Mesenchymal stem cell (in vitro differentiated cells and primary cell): ENCODE measurements around the gene CAMTA1.

Source experiments
- DNase-seq: peaks from one replicate; pipeline ENCODE4 v3.0.0-alpha.2; 2013
- H2AFZ ChIP-seq: one replicate; pipeline ENCODE4 v1.6.1; 2013; ENCODE audit warnings: low read depth, mild to moderate bottlenecking, control low read depth, inconsistent platforms, low read length, moderate library complexity
- H2AK5ac ChIP-seq: 2 replicates; pipeline ENCODE4 v1.6.1; 2013; ENCODE audit warnings: low read length, moderate library complexity, mild to moderate bottlenecking, inconsistent platforms; ENCODE audit not compliant: severe bottlenecking
- H2BK120ac ChIP-seq: one replicate; pipeline ENCODE4 v1.6.1; 2013; ENCODE audit warnings: low read depth, mild to moderate bottlenecking, inconsistent platforms, low read length, moderate library complexity
- H2BK12ac ChIP-seq, 2 experiments: one replicate each; pipeline ENCODE4 v1.6.1; 2013; ENCODE audit warnings: inconsistent platforms in 2 of 2, low read length in 2 of 2, mild to moderate bottlenecking in 2 of 2, moderate library complexity in 2 of 2, control low read depth in 1 of 2
- H2BK15ac ChIP-seq: one replicate; pipeline ENCODE4 v1.6.1; 2013; ENCODE audit warnings: mild to moderate bottlenecking, low read depth, inconsistent platforms; ENCODE audit not compliant: poor library complexity, severe bottlenecking
- H2BK5ac ChIP-seq: 2 replicates; pipeline ENCODE4 v1.6.1; 2013; ENCODE audit warnings: low read depth, mild to moderate bottlenecking, low read length, control low read depth, inconsistent platforms; ENCODE audit not compliant: poor library complexity, severe bottlenecking
- H3K14ac ChIP-seq, 2 experiments: one replicate each; pipeline ENCODE4 v1.6.1; 2013; ENCODE audit warnings: inconsistent platforms in 2 of 2, low read length in 2 of 2, control low read depth in 1 of 2, mild to moderate bottlenecking in 1 of 2, moderate library complexity in 1 of 2
- H3K18ac ChIP-seq, 2 experiments: one replicate each; pipeline ENCODE4 v1.6.1; 2013; ENCODE audit warnings: inconsistent platforms in 2 of 2, low read length in 2 of 2, control low read depth in 1 of 2, low read depth in 1 of 2, mild to moderate bottlenecking in 1 of 2
- H3K23ac ChIP-seq, 2 experiments: one replicate each; pipeline ENCODE4 v1.6.1; 2013; ENCODE audit warnings: inconsistent platforms in 2 of 2, low read length in 2 of 2, mild to moderate bottlenecking in 2 of 2, moderate library complexity in 2 of 2, control low read depth in 1 of 2
- H3K27ac ChIP-seq: 2 replicates; pipeline ENCODE4 v1.5.1; 2013; ENCODE audit warnings: mild to moderate bottlenecking, moderate library complexity, low read length, control low read depth, inconsistent platforms; ENCODE audit not compliant: poor library complexity, severe bottlenecking
- H3K27me3 ChIP-seq, 2 experiments: 2 replicates each; pipeline versions ENCODE4 v1.6.1 to v1.7.0; 2013; ENCODE audit warnings: low read length in 2 of 2, mild to moderate bottlenecking in 2 of 2, moderate library complexity in 2 of 2, control low read depth in 1 of 2, inconsistent platforms in 1 of 2; ENCODE audit not compliant: control insufficient read depth in 1 of 2, insufficient read depth in 1 of 2
- H3K36me3 ChIP-seq, 2 experiments: 2 replicates each; pipeline versions ENCODE4 v1.6.1 to v1.7.0; 2013; ENCODE audit warnings: low read length in 2 of 2, control low read depth in 1 of 2, inconsistent platforms in 1 of 2, low read depth in 1 of 2, mild to moderate bottlenecking in 1 of 2; ENCODE audit not compliant: insufficient read depth in 2 of 2, control insufficient read depth in 1 of 2
- H3K4ac ChIP-seq, 2 experiments: one replicate each; pipeline ENCODE4 v1.6.1; 2013; ENCODE audit warnings: inconsistent platforms in 2 of 2, low read length in 2 of 2, mild to moderate bottlenecking in 2 of 2, moderate library complexity in 2 of 2, control low read depth in 1 of 2, low read depth in 1 of 2
- H3K4me1 ChIP-seq: 2 replicates; pipeline ENCODE4 v1.6.1; 2013; ENCODE audit warnings: low read depth, low read length, control low read depth; ENCODE audit not compliant: control insufficient read depth, insufficient read depth
- H3K4me2 ChIP-seq: 2 replicates; pipeline ENCODE4 v1.6.1; 2013; ENCODE audit warnings: low read length, mild to moderate bottlenecking, inconsistent platforms; ENCODE audit not compliant: poor library complexity, severe bottlenecking
- H3K4me3 ChIP-seq, 2 experiments: 2 replicates each; pipeline versions ENCODE4 v1.5.1 to v1.7.0; 2013; ENCODE audit warnings: low read length in 2 of 2, mild to moderate bottlenecking in 2 of 2, control low read depth in 1 of 2, low read depth in 1 of 2; ENCODE audit not compliant: insufficient read depth in 1 of 2
- H3K79me1 ChIP-seq: replicated peaks from 2 replicates; pipeline ENCODE4 v1.6.1; 2013; ENCODE audit warnings: mild to moderate bottlenecking, control low read depth, low read length, inconsistent platforms; ENCODE audit not compliant: poor library complexity, severe bottlenecking
- H3K9ac ChIP-seq: 2 replicates; pipeline ENCODE4 v1.7.0; 2013; ENCODE audit warnings: mild to moderate bottlenecking, low read length, moderate library complexity
- H3K9me3 ChIP-seq: 2 replicates; pipeline ENCODE4 v1.7.0; 2013; ENCODE audit warnings: mild to moderate bottlenecking, low read length; ENCODE audit not compliant: control insufficient read depth
- H4K8ac ChIP-seq: one replicate; pipeline ENCODE4 v1.6.1; 2013; ENCODE audit warnings: inconsistent platforms, mild to moderate bottlenecking, low read length, moderate library complexity
- H4K91ac ChIP-seq: one replicate; pipeline ENCODE4 v1.6.1; 2013; ENCODE audit warnings: mild to moderate bottlenecking, low read length, inconsistent platforms
- WGBS: methylation state at CpG from one replicate; pipeline ENCODE4 v1.1.7; 2013; ENCODE audit warnings: mixed read lengths; 5-methylcytosine and 5-hydroxymethylcytosine counted together

CAMTA1 gene

DNA sequence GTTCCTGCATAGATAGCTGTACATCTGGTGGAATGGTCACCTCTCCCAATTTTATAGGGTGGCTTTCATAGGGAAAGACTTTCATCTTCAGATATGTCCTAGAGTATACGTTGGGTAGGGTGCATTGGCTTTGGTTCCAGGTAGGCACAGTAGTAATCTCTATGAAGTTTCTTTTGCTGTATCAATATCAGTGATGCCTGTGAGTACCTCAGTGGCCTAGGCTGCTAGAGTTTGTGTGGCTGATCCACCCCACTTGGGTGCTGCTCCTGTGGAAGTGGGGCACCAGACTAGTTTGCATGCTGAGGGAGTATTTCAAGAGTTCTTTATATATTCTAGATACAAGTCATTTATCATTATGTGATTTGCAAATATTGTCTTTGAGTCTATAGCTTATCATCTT, 615.3 kb downstream of the CAMTA1 start:
- H3K27me3 ChIP-seq, result no peaks in the 10 kb centered on the region
- peak overlapping the region; percentile 68 for H4K91ac ChIP-seq
- H3K4me1 ChIP-seq, result peaks cover 14% of the 10 kb centered on the region
- no peak overlapping the region for H3K27ac ChIP-seq
- no peak overlapping the region for H2BK120ac ChIP-seq
- H3K4me2 ChIP-seq, result no peak overlapping the region
- no peak overlapping the region for H3K14ac ChIP-seq
- no peaks in the 10 kb centered on the region for H3K36me3 ChIP-seq
- H3K23ac ChIP-seq, result no peak overlapping the region
- no peak overlapping the region for H2BK15ac ChIP-seq
- H2BK12ac ChIP-seq, result no peak overlapping the region
- no peak overlapping the region for H3K18ac ChIP-seq
- peaks cover 26% of the 10 kb centered on the region for H3K9me3 ChIP-seq
- H2AFZ ChIP-seq, result no peak overlapping the region
- no peak overlapping the region for H3K4me3 ChIP-seq
- H2BK5ac ChIP-seq, result peak overlapping the region; percentile 24
- no peak overlapping the region for H3K9ac ChIP-seq
- no peak for DNase-seq
- H3K4ac ChIP-seq, result no peak overlapping the region
- WGBS, result 97% methylated on average over 1 of the region's 1 CpG
- peak overlapping the region; percentile 70 for H2AK5ac ChIP-seq
- H4K8ac ChIP-seq, result no peak overlapping the region
- H3K79me1 ChIP-seq, result no peaks in the 10 kb centered on the region

DNA sequence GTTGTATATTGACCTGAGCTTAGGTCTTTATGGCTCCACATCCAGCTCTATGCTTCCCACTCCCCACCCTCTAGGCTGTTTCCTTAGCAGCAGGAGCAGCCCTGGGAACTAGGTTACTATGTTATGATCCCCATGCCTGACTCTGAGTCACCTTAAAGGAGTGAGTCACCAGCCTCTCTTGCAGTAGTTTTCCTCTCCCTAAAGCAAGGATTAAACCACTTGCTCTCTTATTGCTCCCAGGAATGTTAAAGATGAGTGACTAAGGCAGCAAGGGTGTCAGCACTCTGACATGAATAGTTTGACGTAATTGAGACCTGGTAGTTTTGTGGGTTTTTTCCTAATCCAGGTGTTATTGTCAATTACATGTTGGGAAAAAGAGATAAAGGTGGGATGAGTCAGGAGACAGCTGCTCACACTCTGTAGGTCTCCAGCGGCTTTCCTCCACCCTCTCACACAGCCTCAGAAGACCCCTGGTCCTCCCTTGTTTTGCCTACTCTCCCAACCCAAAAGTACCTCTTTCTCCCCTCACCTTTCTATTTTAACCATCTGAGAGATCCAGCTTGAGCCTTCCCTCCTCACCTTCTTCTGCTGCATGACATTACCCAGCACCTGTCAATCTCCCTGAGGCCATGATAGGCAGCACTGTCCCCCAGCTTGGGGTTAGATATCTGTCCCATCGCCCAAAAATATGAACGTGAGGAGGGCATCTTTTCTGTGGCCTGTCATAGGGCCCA, 616.7 kb downstream of the CAMTA1 start:
- H2BK15ac ChIP-seq, result no peak overlapping the region
- H3K4me3 ChIP-seq, result no peak overlapping the region
- H3K27me3 ChIP-seq, result no peaks in the 10 kb centered on the region
- no peak overlapping the region for H2BK120ac ChIP-seq
- H3K14ac ChIP-seq, result no peak overlapping the region
- DNase-seq, result peak; percentile 99
- peak overlapping the region; percentile 24 for H2BK5ac ChIP-seq
- H2AK5ac ChIP-seq, result peak overlapping the region; percentile 97
- H4K8ac ChIP-seq, result peak overlapping the region; percentile 45
- peak overlapping the region; percentile 38 to 55 for H3K18ac ChIP-seq
- 45% methylated on average over 4 of the region's 4 CpGs for WGBS
- H3K9me3 ChIP-seq, result peaks cover 13% of the 10 kb centered on the region
- no peak overlapping the region for H3K4ac ChIP-seq
- H4K91ac ChIP-seq, result peak overlapping the region; percentile 45
- peaks cover 17% of the 10 kb centered on the region for H3K4me1 ChIP-seq
- peak overlapping the region; percentile 85 for H3K27ac ChIP-seq
- no peak overlapping the region for H3K23ac ChIP-seq
- peak overlapping the region; percentile 64 for H2AFZ ChIP-seq
- no peak overlapping the region for H3K4me2 ChIP-seq
- no peaks in the 10 kb centered on the region for H3K36me3 ChIP-seq
- H3K9ac ChIP-seq, result peak overlapping the region; percentile 48
- no peaks in the 10 kb centered on the region for H3K79me1 ChIP-seq
- peak overlapping the region; percentile 57 to 80 for H2BK12ac ChIP-seq

DNA sequence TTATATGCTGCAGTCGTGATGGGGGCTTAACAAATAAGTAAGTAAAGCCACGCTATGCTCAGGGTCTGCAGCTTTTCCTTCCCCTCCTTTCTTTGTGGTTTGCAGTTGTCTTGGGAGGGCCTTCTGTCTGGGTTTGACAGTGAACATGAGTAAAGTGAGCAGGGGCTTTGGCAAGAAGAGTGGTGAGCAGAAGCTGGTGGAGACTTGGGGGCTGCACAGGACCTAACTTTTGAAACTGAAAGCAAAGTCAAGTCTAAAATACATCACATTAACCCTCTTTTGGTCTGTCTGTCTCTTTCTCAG, 617.2 kb downstream of the CAMTA1 start:
- H3K23ac ChIP-seq, result no peak overlapping the region
- no peaks in the 10 kb centered on the region for H3K27me3 ChIP-seq
- no peaks in the 10 kb centered on the region for H3K36me3 ChIP-seq
- no peak overlapping the region for H3K4ac ChIP-seq
- peak overlapping the region; percentile 57 to 80 for H2BK12ac ChIP-seq
- no peak overlapping the region for H2BK15ac ChIP-seq
- H3K18ac ChIP-seq, result peak overlapping the region; percentile 38 to 55
- peak overlapping the region; percentile 64 for H2AFZ ChIP-seq
- peak overlapping the region; percentile 45 for H4K8ac ChIP-seq
- no peak overlapping the region for H3K4me3 ChIP-seq
- H3K27ac ChIP-seq, result peak overlapping the region; percentile 85
- H3K14ac ChIP-seq, result no peak overlapping the region
- no peaks in the 10 kb centered on the region for H3K79me1 ChIP-seq
- WGBS, result 85% methylated on average over 2 of the region's 2 CpGs
- H2BK120ac ChIP-seq, result no peak overlapping the region
- peaks cover 17% of the 10 kb centered on the region for H3K4me1 ChIP-seq
- H3K9me3 ChIP-seq, result peaks cover 13% of the 10 kb centered on the region
- H3K9ac ChIP-seq, result peak overlapping the region; percentile 20
- peak overlapping the region; percentile 97 for H2AK5ac ChIP-seq
- H4K91ac ChIP-seq, result peak overlapping the region; percentile 45
- peak; percentile 41 for DNase-seq
- H2BK5ac ChIP-seq, result peak overlapping the region; percentile 19
- no peak overlapping the region for H3K4me2 ChIP-seq

DNA sequence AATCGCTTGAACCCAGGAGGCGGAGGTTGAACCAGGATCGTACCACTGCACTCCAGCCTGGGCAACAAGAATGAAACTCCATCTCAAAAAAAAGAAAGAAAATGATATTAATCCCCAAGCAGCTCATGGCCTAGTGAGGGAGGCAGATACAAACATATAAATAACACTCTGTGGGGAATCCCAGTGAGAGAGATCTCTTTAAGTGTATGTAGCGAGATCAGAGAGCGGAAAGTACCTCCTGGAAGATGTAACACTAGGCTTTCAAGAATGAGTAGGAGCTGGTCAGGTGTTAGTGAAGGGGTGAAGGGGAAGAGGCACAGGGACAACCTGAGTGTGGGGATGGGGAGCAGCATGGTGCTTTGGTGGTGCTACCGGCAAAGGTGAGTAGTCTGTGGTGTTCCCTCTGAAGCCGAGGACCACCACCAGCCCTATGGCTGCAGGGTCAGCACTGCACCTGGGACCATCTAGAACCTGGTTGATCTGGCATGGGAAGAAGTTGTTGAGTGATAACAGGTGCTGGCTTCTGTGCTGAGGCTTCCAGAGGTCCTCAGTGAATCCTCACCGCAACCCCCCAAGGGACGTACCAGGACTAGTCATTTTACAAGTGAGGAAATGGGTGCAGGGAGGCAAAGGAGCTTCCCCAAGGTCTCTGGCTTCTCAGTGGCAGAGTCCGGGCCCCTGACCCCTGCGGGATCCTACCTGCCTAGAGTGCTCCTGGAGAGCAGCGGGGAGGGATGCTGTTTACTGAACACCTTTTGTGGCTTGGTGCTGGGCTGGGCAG, 618.2 kb downstream of the CAMTA1 start:
- Histone ChIP-seq H3K27me3 (peaks cover 0 to under 1% of the 10 kb centered on the region in 2 experiments), H3K23ac (no peak overlapping the region), H2BK12ac (no peak overlapping the region), H4K91ac (no peak overlapping the region), H2BK15ac (no peak overlapping the region), H3K9me3 (peaks cover 12% of the 10 kb centered on the region), H3K36me3 (no peaks in the 10 kb centered on the region), H4K8ac (no peak overlapping the region), H3K4me3 (no peak overlapping the region), H2BK120ac (no peak overlapping the region), H2AFZ (no peak overlapping the region), H3K9ac (no peak overlapping the region), H3K79me1 (no peaks in the 10 kb centered on the region), H3K18ac (no peak overlapping the region), H3K4me1 (peaks cover 17% of the 10 kb centered on the region), H3K4me2 (no peak overlapping the region), H3K4ac (no peak overlapping the region), H3K14ac (no peak overlapping the region), H3K27ac (no peak overlapping the region), H2BK5ac (no peak overlapping the region), H2AK5ac (peak overlapping the region; percentile 49)
- WGBS, result 98% methylated on average over 10 of the region's 12 CpGs
- peak; percentile 50 for DNase-seq
